ENCODE results near the gene ALOX15B.
A peak's percentile ranks its signal among the peaks of the same experiment; 100 is the strongest.

ALOX15B gene

DNA sequence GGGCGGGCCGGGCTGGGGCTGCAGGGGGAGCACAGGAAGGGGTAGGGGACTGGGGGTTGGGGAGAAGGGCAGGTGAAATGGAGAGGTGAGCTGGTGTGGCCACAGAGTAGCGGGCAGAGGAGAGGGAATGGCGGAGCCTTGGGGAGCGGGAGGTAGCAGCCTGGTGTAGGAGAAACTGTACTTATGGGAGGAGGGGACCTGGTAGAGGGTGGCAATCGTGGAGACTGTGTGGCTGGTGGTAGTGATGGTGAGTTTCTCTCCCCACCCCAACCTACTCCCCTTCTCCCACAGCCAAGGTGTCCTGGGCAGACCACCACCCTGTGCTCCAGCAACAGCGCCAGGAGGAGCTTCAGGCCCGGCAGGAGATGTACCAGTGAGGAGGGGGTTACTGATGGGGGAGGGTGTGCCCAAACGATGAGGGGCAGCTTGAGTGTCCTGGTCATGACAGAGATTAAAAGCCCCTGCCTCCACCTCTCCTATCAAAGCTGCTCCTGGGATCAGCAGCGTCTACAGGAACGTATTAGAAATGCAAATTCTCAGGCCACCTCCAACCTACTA lies 831 bp downstream of the ALOX15B start:
- Histone ChIP-seq H3K4me1 (ENCODE audit: insufficient read depth, poor library complexity, severe bottlenecking) (peaks cover 17% of the 10 kb centered on the region), H3K36me3 (ENCODE audit: low read depth) (no peaks in the 10 kb centered on the region), H3K27me3 (ENCODE audit: insufficient read depth, poor library complexity, severe bottlenecking) (no peaks in the 10 kb centered on the region), H3K4me3 (ENCODE audit: severe bottlenecking) (no peak overlapping the region), H3K27ac (ENCODE audit: poor library complexity, severe bottlenecking) (peak overlapping the region; percentile 70), H3K9me3 (ENCODE audit: severe bottlenecking) (no peaks in the 10 kb centered on the region)
- DNase-seq (ENCODE audit: low spot score) = no peak
- TF ChIP-seq, protein P1, sequence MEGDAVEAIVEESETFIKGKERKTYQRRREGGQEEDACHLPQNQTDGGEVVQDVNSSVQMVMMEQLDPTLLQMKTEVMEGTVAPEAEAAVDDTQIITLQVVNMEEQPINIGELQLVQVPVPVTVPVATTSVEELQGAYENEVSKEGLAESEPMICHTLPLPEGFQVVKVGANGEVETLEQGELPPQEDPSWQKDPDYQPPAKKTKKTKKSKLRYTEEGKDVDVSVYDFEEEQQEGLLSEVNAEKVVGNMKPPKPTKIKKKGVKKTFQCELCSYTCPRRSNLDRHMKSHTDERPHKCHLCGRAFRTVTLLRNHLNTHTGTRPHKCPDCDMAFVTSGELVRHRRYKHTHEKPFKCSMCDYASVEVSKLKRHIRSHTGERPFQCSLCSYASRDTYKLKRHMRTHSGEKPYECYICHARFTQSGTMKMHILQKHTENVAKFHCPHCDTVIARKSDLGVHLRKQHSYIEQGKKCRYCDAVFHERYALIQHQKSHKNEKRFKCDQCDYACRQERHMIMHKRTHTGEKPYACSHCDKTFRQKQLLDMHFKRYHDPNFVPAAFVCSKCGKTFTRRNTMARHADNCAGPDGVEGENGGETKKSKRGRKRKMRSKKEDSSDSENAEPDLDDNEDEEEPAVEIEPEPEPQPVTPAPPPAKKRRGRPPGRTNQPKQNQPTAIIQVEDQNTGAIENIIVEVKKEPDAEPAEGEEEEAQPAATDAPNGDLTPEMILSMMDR (IDR thresholded peaks at IDR 0.05; ENCODE audit: poor library complexity, severe bottlenecking) = no peak
- no peak for ATAC-seq (ENCODE audit: low read depth)

DNA sequence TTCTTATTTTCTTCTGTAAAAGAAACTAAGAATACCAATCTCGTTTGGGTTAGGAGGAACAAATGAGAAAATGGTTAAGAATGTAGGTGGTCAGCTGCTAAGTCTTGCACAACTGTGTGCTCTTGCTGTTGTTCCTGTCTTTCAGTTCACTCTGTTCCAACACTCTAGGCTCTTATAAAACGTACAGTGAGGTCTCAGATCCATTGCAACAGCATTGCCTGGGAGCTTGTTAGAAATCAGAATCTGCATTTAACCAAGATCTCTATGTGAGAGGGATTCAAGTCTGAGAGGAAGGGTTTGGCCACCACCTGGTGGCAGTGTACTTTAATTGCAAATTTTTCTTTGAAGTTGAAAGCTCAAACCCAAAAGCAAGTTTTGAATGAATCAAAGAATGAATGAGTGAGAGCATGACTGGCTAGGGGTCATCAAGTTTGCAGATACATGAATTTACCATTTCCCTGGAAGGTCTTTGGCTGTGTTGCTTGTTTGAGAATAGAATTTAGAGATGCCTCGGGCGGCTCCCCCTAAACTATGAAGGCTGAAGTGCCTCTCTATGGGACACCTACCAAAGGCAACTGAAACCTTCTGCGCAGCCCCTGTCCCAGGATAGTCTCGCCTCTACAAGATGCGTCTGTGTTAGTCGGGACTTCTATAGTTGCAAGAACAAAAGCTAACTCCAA lies 2.5 kb downstream of the ALOX15B start:
- Histone ChIP-seq H3K4me3 (ENCODE audit: severe bottlenecking) (no peak overlapping the region), H3K4me1 (ENCODE audit: insufficient read depth, poor library complexity, severe bottlenecking) (peaks cover 17% of the 10 kb centered on the region), H3K9me3 (ENCODE audit: severe bottlenecking) (no peaks in the 10 kb centered on the region), H3K36me3 (ENCODE audit: low read depth) (no peaks in the 10 kb centered on the region), H3K27ac (ENCODE audit: poor library complexity, severe bottlenecking) (peak overlapping the region; percentile 70), H3K27me3 (ENCODE audit: insufficient read depth, poor library complexity, severe bottlenecking) (no peaks in the 10 kb centered on the region)
- TF ChIP-seq, protein P1 (IDR thresholded peaks at IDR 0.05; ENCODE audit: poor library complexity, severe bottlenecking) = peak; percentile 82
- DNase-seq (ENCODE audit: low spot score) (no peak), ATAC-seq (ENCODE audit: low read depth) (peak; percentile 62)

DNA sequence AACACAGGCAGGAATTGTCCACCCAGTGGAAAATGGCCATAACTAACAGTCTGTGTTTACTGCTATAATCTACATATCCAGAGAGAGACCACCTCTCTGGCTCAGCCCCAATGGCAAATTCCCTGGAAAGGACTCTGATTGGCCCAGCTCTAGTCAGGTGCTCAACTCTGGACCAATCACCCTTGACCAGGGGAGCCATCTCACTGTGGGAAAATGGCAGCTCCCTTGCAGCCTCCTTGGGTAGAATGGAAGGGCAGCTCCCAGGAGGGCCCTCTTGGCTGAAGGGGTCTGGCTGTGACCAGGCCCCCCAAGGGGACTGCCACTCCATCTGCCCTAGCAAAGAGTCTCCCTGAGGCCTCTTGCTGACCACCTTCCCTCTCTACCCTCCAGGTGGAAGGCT lies 3.1 kb downstream of the ALOX15B start:
- no peak overlapping the region for H3K4me3 ChIP-seq (ENCODE audit: severe bottlenecking)
- H3K27me3 ChIP-seq (ENCODE audit: insufficient read depth, poor library complexity, severe bottlenecking) = no peaks in the 10 kb centered on the region
- peaks cover 17% of the 10 kb centered on the region for H3K4me1 ChIP-seq (ENCODE audit: insufficient read depth, poor library complexity, severe bottlenecking)
- no peak for DNase-seq (ENCODE audit: low spot score)
- TF ChIP-seq, protein P1 (IDR thresholded peaks at IDR 0.05; ENCODE audit: poor library complexity, severe bottlenecking) = no peak
- peak overlapping the region; percentile 70 for H3K27ac ChIP-seq (ENCODE audit: poor library complexity, severe bottlenecking)
- H3K36me3 ChIP-seq (ENCODE audit: low read depth) = no peaks in the 10 kb centered on the region
- ATAC-seq (ENCODE audit: low read depth) = no peak
- H3K9me3 ChIP-seq (ENCODE audit: severe bottlenecking) = no peaks in the 10 kb centered on the region

DNA sequence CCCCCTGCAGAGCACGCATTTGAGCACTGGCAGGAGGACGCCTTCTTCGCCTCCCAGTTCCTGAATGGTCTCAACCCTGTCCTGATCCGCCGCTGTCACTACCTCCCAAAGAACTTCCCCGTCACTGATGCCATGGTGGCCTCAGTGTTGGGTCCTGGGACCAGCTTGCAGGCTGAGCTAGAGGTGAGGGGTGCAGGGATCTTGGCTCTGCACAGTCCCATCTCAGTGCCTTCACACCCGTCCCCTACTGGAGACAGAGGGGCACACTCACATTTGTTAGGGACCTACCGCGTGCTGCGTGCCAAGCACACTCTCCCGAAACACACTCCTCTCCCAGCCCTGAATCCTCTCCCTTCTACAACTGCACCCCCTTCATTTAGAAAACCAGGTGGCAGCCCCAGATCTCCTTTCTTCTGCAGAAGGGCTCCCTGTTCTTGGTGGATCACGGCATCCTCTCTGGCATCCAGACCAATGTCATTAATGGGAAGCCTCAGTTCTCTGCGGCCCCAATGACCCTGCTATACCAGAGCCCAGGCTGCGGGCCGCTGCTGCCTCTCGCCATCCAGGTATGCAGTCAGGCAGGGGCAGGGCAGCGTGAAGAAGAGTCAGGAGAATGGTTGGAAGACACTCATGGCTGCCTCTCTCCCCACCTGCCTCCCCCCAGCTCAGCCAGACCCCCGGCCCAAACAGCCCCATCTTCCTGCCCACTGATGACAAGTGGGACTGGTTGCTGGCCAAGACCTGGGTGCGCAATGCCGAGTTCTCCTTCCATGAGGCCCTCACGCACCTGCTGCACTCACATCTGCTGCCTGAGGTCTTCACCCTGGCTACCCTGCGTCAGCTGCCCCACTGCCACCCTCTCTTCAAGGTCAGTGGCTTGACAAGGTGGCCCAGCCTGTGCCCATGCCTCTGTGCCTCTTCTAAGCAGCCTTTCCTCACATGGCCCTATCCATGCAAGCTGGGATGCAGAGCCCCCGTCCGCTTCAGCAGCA lies 6.3 kb downstream of the ALOX15B start:
- Histone ChIP-seq H3K36me3 (ENCODE audit: low read depth) (no peaks in the 10 kb centered on the region), H3K27me3 (ENCODE audit: insufficient read depth, poor library complexity, severe bottlenecking) (no peaks in the 10 kb centered on the region), H3K4me1 (ENCODE audit: insufficient read depth, poor library complexity, severe bottlenecking) (peaks cover 16% of the 10 kb centered on the region), H3K4me3 (ENCODE audit: severe bottlenecking) (no peak overlapping the region), H3K9me3 (ENCODE audit: severe bottlenecking) (no peaks in the 10 kb centered on the region), H3K27ac (ENCODE audit: poor library complexity, severe bottlenecking) (no peak overlapping the region)
- TF ChIP-seq, protein P1 (IDR thresholded peaks at IDR 0.05; ENCODE audit: poor library complexity, severe bottlenecking) = no peak
- DNase-seq (ENCODE audit: low spot score) = no peak
- no peak for ATAC-seq (ENCODE audit: low read depth)

All from RWPE2 (cell line).